Stimulated activated CD8-positive, alpha-beta memory T cell treated with anti-CD3 and anti-CD28 coated beads, Interleukin-15, amount 100 ng/mL, for 48 hours (primary cell): ENCODE results near the gene TMEM147.
A peak's percentile ranks its signal among the peaks of the same experiment; 100 is the strongest.

Source experiments
- DNase-seq, 2 donors: peaks; one replicate each; pipeline ENCODE4 v3.0.0-alpha.2; 2020; ENCODE audit warnings: low read depth in 2 of 2

Gene TMEM147, protein sequence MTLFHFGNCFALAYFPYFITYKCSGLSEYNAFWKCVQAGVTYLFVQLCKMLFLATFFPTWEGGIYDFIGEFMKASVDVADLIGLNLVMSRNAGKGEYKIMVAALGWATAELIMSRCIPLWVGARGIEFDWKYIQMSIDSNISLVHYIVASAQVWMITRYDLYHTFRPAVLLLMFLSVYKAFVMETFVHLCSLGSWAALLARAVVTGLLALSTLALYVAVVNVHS

DNA sequence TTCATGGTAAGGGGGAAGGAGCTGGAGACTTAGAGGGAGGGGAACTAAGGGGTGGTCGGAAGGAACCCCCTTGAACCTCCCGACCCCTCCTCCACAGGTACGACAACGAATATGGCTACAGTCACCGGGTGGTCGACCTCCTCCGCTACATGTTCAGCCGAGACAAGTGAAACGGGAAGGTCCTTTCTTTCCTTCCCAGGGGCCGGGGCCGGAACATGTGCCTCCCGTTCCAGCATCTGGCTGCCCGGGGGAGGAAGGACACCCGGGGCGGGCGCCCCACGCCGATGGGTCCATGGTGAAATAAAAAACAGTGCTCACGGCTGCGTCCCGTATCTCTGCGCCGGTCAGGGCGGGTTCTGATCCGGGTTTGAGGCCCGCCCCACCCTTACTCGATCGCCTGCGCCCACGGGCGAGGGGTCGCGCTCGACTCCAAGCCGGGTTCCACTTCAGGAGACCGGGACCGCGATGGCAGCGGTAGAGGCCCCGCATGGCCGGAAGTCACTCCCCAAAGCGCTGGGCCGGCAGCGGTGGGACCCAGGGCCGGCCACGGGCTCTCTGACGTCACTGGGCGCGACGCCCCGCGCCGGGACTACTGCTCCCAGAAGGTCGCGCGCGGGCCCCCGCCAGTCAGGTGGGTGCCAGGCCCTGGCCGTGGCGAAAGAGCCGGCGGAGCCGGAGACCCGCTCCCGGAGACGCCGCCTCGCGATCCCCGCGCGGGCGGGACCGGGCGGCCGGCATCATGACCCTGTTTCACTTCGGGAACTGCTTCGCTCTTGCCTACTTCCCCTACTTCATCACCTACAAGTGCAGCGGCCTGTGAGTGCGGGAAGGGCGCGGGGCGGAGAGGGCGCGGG, at the start of gene TMEM147:
Gene TMEM147, plus strand, starts transcription at position 626 of the 854 bp plus-strand sequence. Its CDS starts 114 bp downstream, at position 740.
- peak; percentile 83 to 84 for DNase-seq

DNA sequence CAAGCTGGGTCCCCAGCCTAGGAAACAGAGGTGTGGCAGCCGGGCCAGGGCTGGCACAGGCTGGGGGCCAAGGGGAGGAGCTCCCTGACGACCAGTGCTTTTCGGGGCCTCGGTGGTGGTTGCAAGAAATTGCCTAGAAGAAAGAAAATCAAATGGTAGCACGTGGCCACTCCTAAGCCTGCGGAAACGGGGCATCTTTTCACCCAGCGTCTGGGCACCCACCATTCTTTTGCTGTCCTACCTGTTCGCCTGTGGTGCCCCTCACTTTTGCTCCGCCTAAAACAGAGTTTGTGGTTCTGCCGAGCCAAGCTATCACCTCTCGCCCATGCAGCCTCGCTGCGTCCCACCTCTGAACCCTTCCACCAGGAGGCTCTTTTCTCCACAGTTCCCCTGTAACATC, 48.0 kb upstream of the TMEM147 start:
- DNase-seq: no peak

DNA sequence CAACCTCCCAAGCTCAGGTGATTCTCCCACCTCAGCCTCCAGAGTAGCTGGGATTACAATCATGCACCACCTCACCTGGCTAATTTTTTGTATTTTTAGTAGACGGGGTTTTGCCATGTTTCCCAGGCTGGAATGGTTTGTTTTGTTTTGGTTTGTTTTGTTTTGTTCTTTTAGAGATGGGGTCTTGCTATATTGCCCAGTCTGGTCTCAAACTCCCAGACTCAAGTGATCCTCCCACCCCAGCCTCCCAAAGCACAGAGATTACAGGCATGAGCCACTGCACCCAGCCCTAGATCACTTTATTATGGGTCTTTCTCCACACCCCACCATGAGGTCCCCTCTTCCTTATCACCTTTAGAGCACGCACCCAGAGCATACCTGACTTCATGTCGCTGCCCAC, 47.2 kb upstream of the TMEM147 start:
- DNase-seq: no peak

DNA sequence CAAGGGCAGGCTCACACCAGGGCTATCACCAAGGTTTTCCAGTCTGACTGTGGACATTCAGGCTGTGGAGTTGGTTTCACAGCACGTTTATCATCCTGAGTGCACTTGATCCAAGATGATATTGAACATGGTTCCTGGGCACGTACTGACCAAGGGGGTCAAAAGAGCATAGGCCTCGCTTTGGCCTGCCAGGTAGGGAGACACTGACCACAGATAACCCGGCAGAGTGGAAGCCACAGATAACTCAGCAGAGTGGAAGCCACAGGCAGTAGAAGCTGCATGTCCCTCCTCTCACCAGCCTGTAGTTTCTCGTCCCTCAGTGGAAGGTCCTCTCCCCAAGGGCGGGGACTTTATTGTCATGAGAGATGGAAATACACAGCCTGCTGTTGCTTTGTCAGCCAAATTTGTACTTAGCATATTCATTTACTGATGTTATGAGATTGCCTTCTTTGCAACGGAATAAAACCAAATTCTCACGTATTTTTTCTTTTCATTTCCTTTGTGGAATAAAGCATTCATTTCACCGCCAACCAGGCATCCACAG, 46.4 kb upstream of the TMEM147 start:
- no peak for DNase-seq

DNA sequence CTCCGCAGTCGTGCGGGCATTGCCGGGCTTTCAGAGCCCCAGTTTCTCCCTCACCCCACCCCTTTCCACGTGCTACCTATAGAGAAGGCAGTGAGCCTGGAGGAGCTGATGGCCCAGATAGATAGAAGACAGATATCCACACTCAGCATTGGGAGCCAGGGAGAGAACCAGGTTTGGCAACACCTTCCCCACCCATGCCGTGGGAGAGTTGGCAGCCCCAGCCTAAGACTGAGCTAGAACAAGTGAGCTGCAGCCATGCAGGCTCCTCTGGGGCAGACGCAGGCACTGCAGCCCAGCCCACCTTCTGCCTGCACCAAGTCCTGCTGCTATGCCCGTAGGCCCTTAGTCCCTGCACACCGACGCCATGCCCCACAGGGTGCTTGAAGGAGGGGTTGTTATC, 44.8 kb upstream of the TMEM147 start:
- no peak for DNase-seq

DNA sequence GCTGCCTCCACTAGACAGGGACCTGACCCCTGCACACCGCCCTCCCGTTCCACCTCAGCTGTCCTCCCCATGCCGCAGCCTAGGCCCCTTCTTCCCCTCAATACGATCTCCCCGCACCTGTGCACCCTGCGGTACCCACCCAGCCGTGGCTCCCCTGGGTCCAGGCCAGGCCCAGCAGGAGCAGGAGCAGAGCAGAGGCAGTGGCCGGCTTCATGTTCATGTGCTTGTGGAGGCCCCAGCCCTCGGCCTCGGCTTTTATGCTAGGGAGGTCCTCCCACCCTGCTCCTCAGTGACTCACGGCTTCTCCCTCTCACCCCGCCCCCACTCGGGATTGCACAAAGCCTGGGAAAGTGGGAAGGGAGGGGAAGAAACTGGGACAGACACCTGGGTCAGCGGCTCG, 43.7 kb upstream of the TMEM147 start:
- DNase-seq: no peak

DNA sequence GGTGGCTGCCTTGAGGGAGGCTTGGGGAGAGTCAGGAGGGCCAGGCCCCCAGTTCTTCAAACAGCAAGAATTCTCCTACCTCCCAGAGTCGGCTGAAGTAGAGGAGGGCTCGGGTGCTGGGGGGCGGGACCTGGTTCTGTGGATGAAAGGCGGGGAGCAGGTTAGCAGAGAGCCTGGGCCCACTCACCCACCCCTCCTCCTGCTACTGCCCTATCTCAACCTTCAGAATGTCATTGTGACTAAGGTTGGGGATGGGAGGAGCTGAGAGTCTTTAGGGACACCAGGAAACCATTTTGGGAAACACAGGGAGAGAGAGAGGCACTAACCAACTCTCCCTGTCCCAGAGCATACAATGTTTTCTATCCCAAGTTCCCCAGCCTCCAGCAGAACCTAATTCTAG, 42.7 kb upstream of the TMEM147 start:
- no peak for DNase-seq

DNA sequence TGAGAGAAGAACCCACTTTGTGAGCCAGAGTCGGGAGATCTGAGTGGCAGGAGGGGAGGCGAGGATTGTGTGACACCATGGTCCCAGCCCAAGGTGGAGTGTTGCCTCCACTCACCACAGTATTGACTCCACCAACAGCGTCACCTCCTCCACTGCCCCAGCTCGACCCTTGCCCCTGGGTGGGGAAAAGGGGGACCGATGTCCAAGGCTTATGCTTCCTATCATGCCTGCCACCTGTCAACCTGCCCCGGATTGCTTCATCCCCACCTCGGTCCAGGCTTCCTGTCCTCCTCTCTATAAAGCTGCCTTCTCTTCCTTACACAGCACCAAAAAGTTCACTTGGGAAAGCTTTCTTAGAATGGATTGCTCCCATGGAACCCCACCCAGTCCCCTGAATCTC, 39.4 kb upstream of the TMEM147 start:
- DNase-seq: no peak

DNA sequence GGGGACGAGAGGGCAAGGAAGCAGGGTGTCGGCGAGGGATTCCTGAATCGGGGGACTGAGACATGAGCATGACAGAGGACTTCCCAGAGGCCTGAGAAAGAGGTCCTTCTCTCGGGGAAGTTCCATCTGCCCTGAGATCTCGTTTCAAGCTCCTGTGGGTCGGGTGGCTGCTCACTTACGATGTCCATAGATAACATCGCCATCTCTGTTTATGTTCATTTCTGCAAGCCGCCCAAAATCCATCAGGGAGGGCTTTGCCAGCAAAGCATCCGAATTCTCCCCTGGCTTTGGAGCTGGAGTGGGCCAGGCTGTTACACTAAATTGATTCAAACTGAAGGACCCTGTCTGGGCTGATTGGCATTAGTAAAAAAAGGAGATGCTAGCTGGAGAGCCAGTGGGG, 37.9 kb upstream of the TMEM147 start:
- no peak for DNase-seq

DNA sequence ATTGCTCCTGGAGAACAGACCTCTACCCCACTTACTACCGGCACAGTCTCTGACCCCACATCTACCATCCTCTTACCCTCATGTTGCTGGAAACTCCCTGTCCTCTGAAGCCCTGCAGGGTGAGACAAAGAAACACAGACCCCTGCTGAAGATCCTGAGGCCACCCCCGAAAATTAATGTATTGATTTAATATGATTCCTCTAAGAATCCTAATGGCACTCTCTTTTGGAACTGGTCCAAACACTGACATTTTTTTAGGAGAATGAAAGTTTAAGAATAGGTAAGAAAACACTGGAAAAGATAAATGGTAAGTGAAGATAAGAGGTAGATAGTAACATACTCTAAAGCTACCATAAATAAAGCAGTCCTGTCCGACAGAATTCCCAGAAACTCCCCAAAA, 37.3 kb upstream of the TMEM147 start:
- no peak for DNase-seq

DNA sequence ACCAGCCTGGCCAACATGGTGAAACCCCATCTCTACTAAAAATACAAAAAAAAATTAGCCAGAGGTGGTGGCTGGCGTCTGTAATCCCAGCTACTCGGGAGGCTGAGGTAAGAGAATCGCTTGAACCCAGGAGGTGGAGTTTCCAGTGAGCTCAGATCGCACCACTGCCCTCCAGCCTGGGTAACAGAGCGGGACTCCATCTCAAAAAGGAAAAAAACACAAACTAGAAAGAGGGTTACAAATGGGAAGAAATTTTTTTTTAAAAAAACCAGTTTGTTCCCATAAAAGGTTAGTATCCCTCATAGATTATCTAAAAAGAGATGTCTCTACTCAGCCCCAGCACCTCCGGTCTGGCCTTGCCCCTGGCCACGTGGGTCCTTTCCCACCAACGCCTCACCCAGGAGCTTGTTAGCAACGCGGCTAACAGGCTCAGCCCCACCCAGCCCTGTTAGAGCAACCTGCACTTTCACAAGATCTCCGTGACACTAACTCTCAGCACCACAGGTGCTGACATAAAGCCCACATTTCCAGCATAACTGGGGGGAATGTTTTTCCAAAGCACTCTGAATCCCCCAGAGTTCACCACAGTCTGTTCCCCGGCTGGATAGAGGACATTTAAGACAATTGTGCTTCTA, 36.3 kb upstream of the TMEM147 start:
- DNase-seq: peak in 1 of 2 donors; percentile 14

DNA sequence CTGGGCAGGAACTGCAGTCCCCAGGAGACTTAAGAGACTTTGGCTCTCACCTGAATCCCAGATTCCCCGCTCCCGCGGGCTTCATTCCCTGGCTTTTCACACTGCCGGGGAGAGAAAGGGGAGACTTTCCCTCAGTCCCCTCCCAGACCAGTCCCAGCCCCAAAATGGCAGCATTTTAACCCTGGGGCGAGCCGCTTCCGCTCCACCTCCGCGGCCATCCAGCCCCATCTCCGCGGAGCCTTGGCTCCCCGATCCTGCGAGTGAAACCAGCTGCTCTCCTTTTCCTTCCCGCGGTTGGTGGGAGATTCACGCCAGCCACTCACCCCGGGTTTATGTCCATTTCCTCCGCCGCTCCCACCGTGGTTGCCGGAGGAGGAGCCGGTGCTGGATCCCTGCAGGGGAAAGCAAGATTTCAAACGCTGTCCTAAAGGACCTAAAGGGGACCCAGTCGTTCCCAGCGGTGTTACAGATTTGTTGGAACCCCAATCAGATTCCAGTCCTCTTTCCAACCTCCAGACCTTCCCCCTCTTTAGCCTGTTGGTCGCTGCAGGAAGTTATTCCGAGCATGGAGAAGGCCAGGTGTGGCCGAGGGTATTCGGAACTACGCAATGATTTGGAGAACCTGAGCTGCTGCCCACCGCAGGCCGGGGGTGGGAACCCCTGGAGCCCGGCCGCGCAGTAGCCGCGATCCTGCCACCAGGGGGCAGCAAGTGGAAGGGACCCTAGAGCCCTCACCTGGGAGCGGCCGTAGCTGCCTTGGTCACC, 35.4 kb upstream of the TMEM147 start:
- peak; percentile 63 to 65 for DNase-seq

DNA sequence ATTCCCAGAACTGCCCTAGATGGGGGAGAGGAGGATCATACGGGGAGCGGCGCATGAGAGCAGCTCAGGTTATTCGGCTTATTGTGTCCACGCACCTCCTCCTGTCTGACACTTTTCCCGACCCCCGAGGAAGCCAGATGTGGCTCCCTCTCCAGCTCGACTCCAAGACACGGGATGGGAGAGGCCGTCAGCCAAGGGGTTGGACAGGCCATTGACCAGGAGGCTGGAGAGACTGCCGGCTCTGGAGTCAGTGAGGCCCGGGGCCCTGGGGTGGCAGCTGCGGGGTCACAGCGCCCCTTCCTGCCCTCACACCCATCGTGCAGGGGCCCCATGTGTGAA, 34.8 kb upstream of the TMEM147 start:
- no peak for DNase-seq

DNA sequence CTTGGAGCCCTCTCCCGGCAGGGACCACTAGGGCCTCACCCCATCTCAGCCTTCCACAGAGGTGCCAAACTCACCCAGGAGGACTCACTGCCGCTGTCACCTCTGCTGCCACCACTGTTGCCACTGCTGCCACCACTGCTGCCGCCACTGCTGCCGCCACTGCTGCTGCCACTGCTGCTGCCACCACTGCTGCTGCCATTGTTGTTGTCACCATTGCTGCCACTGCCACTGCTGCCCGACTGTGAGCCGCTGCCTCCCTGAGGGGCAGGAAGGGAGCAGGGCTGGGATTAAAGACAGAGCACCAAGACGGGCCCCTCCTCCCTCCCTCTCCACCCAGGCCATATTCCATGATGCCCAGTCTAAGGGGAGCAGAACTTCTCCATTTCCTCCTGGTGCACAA, 34.1 kb upstream of the TMEM147 start:
- no peak for DNase-seq

DNA sequence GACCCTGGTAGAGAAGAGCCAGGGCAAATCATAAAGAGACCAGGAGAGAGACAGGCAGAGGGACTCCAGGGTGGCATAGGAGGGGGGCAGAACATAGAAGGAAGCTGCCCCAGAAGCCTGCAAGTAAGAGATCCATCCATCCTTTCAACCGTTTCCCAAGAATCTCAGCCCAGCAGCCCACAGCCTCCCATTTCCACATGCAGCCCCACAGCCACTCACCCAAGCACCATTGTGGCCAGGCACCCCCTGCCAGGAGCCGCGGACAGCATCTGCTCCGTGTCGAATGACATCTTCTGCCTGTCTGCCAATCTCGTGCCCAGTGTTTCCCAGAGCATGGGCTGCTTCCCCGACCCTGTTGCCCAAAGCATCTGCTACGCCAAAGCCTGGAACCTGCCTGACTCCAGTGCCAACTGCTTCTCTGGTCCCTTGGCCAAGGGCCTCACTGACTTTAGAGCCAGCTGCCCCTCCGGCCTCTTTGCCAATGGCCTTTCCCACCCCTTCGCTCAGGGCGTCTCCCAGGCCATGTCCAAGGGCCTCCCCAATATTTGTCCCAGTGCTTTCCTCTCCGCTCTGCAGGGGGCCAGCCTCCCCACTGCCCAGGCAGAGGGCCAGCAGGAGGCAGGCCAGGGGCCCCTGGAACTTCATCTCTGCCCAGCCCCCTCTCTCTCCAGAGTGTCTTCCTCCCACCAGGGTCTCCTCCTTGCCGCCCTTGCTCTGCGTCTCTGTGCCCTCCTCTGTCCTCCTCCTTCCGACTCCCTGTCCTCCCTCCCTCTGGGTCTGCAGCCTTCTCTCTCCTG, 32.4 kb upstream of the TMEM147 start:
- DNase-seq: no peak

DNA sequence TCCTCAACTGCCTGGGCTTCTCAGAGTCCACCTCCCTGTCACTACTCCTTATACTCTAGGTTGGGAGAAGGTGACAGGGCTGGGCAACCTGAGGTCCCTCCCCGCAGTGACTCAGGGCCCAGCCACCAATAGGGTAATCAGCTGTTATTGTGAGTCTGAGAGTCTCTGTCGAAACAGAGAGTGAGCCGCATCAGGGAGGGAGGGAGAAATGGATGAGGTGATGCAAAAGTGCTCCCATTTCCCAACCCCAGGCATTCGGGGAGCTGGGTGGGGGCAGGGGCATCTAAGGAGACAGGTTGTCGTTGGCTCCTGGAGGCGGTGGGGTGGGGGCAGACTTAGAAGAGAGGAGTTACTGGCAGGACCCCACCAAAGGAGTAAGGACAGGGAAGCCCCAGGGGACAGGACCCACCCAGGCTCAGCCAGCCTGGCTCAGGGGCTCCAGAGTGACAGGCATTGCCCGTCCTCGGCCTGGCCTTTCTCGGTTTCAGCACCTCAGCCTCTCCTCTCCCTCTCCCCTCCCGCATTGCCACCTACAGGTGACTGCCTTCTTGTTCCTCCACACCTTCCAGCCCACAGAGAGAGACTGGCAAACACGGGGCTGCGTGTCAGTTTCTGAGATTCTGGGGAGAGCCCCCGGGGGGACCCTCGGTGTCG, 31.7 kb upstream of the TMEM147 start, which contains the start of gene DMKN:
Gene DMKN, minus strand, starts transcription at position 22 of the 654 bp plus-strand sequence. CDS start 174 bp downstream, outside the sequence.
- no peak for DNase-seq

DNA sequence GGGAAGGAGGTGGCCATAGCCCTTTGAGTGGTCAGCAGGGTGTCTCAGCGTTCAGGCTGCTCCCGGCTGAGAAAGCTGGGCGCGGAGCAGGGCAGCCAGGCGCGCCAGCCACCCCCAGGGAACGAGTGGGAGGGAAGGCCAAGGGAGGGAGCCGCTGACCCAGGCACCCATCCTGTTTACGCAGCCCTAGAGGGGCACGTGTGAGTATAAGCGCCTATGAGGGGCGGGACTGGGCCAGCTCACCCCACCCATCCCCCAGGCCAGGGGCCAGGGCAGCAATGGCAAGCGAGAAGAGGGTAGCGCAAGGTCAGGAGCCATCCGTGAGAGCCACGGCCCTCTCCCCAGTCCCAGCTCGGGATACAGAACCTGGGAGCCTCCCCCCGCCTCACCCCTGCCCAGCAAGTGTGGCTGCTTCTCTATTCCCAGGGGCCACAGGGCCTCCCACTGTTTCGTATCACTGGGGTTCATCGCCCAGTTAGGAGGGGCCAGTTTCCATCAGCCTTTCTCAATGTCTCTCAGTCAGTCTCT, 31.1 kb upstream of the TMEM147 start:
- no peak for DNase-seq

DNA sequence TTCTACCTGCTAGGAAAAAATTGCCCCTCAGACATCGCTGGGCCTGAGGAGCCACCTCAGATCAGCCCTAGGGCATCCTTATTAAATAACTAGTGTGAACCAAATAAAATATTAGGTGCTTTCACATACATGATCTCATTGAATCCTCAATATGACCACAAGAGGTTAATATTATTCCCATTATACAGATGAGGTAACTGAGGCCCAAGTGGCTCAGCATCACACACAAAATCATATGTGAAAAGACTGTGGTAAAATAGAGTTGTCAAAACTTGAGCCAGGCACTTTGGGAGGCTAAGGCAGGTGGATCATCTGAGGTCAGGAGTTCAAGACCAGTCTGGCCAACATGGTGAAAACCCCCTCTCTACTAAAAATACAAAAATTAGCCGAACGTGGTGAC, 29.1 kb upstream of the TMEM147 start:
- no peak for DNase-seq

DNA sequence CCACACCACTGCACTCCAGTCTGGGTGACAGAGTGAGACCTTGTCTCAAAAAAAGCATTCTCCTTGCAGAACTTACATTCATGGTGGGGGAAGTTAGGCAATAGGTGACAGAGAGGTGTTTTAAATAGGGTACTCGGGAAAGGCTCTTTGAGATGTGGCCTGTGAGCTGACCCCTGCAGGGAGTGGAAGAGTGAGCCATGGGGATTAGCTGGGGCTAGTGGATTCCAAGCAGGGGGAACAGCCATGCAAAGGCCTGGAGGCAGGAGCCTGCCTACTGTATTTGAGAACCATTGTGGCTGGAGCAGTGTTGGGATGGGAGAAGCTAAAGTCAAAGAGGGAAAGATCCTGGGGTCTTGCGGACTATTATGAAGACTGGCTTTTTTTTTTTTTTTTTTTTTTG, 28.1 kb upstream of the TMEM147 start:
- DNase-seq: no peak

DNA sequence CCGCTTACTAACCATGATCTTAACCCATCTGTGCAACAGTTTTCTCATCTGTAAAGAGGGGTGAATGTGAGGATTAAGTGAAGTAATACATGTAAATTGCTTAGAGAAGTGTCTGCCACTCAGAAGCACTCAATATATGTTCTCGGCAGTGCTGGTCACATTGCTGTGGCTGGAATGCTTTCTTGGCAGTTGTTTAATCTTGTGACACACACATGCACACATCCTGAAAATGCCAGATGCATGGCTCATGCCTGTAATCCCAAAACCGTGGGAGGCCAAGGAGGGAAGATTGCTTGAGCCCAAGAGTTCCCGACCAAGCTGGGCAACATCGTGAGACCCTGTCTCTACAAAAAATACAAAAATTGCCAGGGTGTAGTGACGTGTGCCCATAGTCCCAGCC, 27.1 kb upstream of the TMEM147 start:
- no peak for DNase-seq
